Islet of Langerhans (tissue), 1 donor: ENCODE results near the gene DNAH2.
"Not testable (repeated sequence)": the region's sequence is repeated elsewhere in the genome, so short reads cannot be mapped to it uniquely, and the experiment has no call there.

Source experiments
- FAIRE-seq: peaks from one replicate; lab custom pipeline; 2011; peaks lifted over from hg19 to GRCh38; lab: Jason Lieb, UNC

The DNAH2 gene

DNA sequence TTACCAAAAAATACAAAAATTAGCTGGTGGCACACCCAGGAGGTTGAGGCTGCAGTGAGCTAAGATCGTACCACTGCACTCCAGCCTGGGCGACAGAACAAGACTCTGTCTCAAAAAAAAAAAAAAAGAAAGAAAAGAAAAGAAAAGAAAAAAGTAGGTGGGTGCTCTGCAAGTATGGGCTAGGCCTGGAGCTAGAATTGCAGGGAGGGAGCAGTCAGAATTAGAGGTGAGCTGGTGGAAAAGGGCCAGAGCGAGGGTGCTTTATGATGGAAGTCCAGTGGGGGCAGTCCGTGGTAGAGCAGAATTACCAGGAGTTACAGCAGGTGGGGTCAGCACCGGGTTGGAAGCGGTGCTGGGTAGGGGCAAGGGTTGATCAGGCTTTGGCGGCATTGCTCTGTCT lies 59.5 kb downstream of the DNAH2 start:
- no peak for FAIRE-seq

DNA sequence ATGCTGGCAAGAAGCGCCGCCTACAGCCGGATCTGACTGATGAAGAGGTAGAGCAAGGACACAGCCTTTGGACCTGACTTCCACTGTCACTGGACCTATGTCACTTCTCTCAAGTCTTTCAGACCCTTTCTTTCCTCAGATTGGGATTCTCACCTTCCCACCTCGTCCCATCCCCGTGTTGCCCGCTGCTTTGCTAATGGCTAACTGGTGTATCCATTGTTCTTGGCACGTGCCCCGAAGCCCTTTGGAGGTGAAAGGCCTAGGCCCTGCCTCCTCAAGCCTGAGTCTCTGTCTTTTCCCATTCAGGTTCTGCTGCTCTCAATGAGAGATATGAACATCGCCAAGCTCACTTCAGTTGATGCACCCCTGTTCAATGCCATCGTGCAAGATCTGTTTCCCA lies 63.2 kb downstream of the DNAH2 start:
- no peak for FAIRE-seq

DNA sequence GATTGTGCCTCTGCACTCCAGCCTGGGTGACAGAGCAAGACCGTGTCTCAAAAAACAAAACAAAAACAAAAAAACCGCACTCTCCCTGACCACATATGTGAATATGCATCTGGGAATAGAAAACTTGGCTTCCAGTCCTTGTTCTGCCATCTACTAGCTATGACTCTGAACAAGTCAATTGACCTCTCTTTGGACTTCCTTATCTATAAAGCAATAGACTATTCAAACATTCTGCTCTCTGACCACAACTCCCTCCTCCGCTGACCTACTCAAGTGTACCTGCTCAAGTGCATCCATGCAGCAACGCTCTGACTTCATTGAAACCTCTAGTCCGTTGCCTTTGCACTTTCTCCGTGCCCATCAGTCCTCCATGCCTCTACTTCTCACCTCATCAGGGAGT lies 63.9 kb downstream of the DNAH2 start:
- no peak for FAIRE-seq

DNA sequence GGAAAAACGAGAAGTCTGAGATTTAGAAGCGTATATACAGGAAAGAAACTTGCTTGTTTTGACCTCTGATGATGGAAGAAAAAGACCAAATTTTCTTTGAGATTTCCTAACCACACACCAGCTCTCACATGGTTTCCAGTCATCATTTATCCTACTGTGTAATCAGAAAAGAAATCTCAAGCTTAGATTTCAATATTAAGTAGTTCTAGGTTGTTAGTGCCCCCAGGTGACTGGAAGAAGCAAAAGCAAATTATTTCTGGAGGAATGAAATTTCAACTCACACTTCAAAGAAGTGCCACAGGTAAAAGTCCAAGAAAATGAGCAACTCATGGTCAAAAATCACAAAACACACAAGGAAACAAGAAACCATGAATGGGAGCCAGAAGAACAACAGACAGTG lies 64.7 kb downstream of the DNAH2 start:
- no peak for FAIRE-seq

DNA sequence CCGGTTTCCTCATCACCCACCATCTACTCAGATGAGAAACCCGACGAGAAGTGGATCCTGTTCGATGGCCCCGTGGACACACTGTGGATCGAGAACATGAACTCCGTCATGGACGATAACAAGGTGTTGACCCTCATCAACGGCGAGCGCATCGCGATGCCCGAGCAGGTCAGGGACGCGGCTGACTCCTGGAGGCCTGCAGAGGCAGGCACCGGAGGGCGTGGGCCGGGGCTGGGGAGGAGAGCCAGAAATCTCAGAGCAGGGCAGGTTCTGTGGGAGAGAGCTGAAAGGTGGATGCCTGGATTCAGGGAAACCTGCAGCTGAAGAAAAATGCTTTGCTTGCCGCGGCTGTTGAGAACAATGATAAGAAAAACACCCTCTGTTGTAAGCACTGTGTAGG lies 69.3 kb downstream of the DNAH2 start:
- no peak for FAIRE-seq

DNA sequence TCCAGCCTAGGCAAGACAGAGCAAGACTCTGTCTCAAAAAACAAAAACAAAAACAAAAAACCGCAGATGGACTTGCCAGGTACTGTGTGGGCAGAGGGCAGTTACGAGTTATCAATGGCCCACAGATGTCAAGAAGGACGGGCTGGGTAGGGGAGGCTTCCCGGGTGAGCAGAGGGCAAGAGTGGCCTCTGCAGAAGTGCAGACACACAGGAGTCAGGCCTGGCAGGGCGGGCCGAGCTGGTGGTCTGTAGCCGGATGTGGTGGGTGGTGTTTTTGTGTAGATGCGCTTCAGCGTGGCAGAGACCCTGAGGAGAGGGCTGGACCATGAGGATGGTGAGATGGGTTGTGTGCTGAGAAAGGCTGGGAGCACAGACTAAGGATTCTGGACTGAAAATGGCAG lies 71.6 kb downstream of the DNAH2 start:
- FAIRE-seq: no peak

DNA sequence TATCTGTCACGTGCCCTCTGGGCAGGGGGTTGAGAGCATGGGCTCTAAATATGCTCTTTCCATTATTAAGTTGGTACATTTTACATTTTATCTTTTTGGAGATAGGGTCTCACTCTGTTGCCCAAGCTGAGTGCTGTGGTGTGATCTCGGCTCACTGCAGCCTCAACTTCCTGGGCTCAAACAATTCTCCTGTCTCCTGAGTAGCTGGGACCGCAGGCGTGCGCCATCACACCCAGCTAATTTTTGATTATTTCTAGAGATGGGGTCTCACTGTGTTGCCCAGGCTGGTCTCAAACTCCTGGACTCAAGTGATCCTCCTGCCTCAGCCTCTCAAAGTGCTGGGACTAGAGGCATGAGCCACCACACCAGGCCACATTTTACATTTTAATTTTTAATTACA lies 72.6 kb downstream of the DNAH2 start:
- no peak for FAIRE-seq

DNA sequence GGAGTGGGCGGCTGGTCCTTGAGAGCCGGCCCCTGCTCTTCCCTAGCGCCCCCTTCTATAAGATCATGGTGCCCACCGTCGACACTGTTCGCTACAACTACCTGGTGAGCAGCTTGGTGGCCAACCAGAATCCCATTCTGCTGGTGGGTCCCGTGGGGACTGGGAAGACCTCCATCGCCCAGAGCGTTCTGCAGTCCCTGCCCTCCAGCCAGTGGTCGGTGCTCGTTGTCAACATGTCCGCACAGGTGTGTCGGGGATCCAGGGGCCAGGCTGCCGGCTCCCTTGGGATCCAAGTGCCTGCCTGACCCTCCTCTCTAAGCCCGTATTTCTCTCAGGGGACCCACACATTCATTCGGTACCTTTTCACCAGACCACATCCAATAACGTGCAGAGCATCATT lies 75.1 kb downstream of the DNAH2 start:
- no peak for FAIRE-seq

DNA sequence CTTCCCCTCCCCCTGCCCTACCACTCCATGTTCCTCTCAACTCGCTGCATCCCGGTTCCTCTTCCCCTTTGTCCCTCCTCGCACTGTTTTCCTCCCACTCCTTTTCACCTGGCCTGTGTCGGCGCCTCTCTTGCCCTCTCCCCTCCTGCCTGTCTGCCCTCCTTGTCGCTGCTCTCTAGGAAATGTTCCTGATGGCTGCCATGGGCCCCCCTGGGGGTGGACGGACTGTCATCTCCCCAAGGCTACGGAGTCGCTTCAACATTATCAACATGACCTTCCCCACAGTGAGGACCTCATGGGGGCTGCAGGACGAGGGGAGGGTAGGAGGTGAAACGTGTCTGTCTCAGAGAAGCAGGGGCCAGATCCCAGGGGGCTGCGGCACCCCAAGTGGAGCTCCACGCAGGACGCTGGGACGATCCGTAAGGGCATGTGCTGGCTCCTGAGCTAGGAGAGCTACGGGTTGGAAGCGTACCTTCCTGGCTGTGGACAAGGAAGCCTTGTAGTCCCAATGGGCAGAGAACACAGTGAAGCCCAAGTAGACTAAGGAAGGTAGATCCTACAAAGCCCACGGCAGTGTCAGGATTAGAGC lies 76.6 kb downstream of the DNAH2 start:
- no peak for FAIRE-seq

DNA sequence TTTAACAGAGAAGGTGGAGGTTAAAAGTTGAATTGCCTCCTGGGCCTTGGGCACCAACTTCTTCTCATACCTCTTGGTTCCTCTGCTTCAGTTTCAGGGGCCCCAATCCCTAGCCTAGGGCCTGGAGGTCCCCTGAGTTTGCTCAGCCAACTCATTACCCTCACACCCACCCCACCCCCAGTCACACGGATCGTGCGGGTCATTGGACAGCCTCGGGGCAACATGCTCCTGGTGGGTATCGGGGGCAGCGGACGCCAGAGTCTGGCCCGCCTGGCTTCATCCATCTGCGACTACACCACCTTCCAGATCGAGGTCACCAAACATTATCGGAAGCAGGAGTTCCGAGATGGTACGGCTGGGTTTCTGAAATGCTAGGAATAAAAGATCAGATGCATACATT lies 80.4 kb downstream of the DNAH2 start:
- FAIRE-seq: no peak

DNA sequence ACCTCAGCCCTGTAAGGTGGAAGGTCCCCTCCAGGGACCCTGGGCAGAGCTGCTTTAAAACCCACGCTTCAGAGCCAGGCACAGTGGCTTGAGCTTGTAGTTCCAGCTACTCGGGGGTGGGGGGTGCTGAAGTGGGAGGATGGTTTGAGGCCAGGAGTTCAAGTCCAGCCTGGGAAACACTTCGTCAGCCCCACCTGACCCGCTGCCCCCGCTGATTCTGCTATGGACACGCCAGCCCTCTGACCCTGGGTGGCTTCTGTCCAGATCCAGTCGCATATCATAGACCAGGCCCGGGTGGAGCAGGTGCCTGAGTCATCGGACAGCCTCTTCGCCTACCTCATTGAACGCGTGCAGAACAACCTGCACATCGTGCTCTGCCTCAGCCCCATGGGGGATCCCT lies 81.3 kb downstream of the DNAH2 start:
- no peak for FAIRE-seq

DNA sequence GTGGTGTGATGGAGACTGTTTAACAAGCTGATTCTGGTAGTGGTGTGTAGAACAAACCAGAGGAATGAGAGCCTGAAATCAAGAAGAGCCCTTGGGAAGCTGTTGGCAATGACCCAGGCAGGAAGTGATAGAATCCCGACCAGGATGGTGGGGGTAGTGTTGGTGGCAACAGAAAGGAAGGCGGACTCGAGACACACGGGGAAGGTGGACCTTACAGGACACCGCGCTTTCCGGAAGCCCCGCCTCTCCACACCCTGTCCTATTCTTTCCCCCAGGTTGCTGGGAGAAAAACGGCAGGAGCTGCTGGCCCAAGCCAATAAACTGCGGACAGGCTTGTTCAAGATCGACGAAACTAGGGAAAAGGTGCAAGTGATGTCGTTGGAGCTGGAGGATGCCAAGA lies 86.4 kb downstream of the DNAH2 start:
- no peak for FAIRE-seq

DNA sequence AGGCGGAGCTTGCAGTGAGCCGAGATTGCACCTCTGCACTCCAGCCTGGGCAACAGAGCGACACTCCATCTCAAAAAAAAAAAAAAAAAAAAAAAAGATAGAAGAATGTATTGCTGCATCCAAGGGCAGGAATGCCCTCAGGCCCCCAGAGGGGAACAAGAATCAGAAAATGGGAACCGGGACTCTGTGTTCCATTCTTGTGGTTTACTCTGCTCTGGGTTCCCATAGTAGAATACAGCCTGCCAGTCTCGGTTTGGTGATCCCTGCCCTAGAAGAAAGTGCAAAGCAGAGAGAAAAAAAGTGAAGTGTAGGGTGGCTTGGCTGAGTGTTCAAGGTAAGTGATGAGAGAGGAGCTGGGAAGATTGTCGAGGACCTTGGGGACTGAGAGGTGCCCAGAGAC lies 89.0 kb downstream of the DNAH2 start:
- FAIRE-seq: no peak

DNA sequence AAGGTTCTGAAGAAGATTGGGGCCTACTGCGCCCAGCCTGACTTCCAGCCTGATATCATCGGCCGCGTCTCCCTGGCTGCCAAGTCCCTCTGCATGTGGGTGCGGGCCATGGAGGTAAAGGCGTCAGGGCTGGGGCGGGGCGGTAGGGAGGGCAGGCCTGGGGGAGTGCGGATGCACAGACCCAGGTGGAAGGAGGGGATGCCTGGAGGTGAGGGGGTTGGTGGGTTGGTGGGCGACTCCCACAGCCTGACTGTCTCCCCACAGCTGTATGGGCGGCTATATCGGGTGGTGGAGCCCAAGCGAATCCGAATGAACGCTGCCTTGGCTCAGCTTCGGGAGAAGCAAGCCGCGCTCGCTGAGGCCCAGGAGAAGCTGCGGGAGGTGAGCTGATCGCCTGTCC lies 89.7 kb downstream of the DNAH2 start:
- no peak for FAIRE-seq

DNA sequence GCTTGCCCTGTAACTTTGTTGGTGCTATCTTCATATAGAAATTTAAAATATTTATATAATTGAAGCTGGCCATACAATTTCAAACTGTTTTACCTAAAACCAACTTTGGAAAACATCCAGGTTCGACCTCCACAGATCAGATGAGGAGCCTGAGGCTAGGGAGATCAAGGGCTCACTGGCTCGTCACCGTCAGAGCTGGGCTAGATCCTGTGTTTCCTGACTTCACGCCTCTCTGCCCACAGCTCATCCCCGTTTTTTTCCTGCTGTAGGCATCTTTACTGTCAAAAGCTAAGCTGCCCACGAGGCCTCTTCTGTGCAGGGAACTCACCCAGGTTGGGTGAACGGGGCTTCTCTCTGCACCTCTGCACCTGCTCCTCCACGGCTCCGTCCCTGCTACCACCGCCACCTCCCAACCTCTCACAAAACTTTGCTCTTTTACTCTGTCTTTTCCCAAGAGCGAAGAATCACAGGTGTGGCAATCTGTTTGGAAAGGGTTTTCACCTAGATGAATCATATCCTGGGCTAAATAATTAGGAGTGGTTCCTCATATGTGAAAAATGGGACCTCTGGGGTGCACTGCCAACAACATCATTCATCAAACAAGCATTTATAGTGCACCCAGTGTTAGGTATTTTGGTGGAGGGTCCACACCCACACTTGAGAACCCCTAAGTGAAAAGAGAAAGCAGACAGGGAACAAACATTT lies 91.7 kb downstream of the DNAH2 start:
- no peak for FAIRE-seq

DNA sequence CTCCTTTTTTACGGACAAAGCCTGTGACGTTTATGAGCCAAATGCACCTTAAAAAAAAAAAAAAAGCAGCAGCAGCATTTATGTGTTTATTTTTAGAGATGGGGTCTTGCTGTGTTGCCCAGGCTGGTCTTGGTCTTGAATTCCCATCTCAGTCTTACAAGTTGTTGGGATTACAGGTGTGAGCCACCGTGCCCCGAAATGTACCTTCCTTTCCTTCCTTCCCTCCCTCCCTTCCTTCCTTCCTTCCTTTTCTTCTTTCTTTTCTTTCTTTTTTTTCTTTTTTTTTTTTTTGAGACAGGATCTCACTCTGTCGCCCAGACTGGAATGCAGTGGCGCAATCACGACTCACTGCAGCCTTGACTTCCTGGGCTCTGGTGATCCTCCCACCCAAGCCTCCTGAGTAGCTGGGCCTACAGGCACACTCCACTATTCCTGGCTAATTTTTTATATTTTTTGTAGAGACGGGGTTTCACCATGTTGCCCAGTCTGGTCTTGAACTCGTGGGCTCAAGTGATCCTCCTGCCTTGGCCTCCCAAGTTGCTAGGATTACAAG lies 92.3 kb downstream of the DNAH2 start:
- FAIRE-seq: not testable (repeated sequence)

DNA sequence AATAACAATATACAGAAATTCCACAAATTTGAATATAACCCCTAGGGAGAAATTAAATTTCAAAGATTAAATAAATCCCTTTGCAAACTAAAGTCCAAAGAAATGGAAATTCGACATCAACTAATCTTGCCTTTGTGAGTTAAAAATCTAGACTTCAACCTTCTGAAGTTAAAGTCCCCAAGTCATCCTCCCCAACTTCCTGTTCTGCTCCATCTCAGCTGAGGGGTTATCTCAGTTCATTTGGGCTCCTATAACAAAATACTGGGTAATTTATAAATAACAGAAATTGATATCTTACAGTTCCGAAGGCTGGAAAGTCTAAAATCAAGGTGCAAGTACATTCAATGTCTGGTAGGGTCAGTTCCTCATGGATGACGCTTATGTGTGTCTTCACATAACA lies 93.7 kb downstream of the DNAH2 start:
- no peak for FAIRE-seq

DNA sequence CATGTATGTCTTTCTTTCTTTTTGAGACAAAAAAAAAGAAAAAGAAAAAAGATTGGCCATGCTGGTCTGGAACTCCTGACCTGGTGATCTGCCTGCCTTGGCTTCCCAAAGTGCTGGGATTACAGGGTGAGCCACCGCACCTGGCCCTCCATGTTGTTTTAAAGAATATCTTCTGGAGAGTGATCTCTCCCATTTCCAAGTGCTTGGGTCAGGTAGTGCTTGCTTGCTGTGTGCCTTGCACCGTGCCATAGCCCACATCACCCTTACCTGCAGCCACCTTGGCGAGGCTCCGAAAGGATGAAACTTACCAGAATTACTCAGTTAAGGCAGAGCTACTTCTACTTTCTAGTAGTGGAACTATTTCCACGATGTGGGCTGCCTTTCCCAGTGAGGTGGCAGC lies 97.4 kb downstream of the DNAH2 start:
- FAIRE-seq: no peak

DNA sequence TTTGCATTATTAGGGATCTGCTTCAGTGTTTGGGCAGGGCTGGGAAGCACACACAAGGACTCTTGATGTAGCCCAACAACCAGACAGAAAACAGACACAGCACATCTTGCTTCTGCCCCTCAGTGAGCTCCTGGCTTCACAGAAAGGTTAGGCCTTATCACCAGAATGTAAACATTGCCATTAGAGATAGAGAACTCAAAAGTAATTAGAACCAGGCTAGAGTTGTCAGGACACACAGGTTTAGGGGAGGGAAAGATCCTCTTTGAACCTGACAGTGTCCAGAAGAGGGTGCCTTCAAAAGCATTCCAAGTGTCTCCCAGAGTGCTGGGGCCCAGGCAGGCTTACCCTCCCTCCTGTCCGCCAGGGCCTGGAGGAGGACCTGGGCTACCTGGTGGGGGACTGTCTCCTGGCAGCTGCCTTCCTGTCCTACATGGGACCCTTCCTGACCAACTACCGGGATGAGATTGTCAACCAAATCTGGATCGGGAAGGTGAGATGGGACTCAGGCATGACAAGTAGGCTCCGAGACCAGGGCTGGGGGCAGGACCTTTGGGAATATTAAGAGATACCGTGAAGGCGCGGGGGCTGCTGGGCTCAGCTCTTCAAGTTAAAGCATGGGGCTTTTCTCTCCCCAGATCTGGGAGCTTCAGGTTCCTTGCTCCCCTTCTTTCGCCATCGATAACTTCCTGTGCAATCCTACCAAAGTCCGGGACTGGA lies 99.5 kb downstream of the DNAH2 start:
- no peak for FAIRE-seq

DNA sequence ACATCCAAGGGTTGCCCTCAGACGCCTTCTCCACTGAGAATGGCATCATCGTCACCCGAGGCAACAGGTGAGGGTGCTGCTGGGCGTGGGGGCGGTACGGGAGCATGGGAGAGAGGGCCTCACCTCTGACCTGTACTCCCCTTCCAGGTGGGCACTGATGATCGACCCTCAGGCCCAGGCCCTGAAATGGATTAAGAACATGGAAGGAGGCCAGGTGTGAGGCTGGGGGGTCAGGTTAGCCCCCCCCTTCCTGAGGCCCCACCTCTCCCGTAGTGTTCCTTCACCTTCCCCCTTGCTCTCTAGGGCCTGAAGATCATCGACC lies 100.1 kb downstream of the DNAH2 start:
- no peak for FAIRE-seq

DNA sequence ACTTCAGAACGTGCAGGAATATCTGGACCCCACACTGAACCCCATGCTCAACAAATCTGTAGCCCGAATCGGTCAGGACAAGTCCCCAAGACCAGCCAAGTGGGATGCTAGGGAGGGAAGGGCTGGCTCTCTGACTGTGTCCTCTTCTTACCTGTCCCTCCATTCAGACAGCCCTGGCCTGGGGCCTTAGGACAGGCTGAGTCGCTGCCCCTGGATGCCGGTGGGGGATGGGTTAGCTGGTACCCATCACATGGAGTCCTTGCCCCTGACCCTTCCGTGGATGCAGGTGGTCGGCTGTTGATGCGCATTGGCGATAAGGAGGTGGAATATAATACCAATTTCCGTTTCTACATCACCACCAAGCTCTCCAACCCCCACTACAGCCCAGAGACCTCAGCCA lies 100.5 kb downstream of the DNAH2 start:
- FAIRE-seq: no peak

DNA sequence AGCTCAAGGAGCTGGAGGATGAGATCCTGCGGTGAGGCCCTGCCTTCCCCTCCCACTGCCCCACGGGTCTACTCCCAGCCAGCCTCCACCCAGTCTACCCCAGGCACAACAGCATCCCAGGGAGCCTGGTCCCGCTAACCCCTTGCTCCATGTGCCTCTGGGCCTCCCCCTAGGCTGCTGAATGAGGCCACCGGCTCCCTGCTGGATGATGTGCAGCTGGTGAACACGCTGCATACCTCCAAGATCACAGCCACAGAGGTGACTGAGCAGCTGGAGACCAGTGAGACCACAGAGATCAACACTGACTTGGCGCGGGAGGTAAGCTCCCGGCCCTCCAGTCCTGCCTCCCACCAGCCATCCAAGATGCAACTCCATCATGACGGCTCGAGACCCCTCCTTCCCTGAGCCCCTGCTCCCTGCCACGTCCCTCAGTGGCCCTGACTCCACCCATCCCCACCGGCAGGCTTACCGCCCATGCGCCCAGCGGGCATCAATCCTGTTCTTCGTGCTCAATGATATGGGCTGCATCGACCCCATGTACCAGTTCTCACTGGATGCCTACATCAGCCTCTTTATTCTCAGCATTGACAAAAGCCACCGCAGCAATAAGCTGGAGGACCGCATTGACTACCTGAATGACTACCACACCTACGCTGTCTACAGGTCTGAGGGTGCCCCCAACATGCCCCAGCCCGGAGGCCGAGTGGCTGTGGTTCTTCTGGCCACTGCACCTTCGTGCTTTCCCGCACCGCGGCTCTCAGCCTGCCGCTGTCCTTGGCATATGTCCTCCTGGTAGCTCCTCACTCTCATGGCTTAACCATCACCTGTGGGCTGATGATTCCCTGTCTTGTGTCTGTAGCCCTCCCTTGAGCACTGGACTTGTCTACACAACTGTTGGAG lies 101.5 kb downstream of the DNAH2 start:
- FAIRE-seq: no peak

DNA sequence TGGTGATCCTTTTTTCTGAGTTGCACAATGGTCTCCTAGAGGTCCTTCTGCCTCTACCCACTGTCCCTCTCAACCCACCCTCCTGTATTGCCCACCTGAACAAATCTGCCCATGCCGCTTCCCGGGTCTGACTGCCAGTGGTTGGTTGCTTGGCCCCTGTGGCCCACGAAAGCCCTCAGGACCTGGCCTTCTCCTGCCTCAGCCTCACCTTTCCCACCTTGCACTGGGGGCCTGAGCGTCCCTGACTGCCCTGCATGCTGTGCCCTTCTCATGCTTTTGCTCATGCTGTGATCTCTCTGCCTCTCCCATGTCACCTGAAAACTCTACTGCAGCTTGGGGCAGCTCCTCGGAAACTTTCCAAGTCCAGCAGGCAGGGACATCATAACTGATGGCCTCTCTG lies 102.7 kb downstream of the DNAH2 start:
- no peak for FAIRE-seq
